Fibroblast of lung (primary cell): Measurements from ENCODE around the gene CNDP1.

Experiments used
- CTCF ChIP-seq, 2 donors: IDR thresholded peaks in 1 of 2; conservative IDR thresholded peaks in 1 of 2; 1 replicate in 1 of 2; 2 replicates in 1 of 2; pipeline ENCODE4 v1.5.1; 2011 to 2012; ENCODE audit warnings: low read length in 2 of 2, control low read depth in 1 of 2, inconsistent platforms in 1 of 2, low read depth in 1 of 2, mild to moderate bottlenecking in 1 of 2
- EZH2 ChIP-seq: IDR thresholded peaks from 2 replicates; pipeline ENCODE4 v1.5.1; 2012; ENCODE audit warnings: low read length, control low read depth, mild to moderate bottlenecking; ENCODE audit errors: missing control alignments

DNA sequence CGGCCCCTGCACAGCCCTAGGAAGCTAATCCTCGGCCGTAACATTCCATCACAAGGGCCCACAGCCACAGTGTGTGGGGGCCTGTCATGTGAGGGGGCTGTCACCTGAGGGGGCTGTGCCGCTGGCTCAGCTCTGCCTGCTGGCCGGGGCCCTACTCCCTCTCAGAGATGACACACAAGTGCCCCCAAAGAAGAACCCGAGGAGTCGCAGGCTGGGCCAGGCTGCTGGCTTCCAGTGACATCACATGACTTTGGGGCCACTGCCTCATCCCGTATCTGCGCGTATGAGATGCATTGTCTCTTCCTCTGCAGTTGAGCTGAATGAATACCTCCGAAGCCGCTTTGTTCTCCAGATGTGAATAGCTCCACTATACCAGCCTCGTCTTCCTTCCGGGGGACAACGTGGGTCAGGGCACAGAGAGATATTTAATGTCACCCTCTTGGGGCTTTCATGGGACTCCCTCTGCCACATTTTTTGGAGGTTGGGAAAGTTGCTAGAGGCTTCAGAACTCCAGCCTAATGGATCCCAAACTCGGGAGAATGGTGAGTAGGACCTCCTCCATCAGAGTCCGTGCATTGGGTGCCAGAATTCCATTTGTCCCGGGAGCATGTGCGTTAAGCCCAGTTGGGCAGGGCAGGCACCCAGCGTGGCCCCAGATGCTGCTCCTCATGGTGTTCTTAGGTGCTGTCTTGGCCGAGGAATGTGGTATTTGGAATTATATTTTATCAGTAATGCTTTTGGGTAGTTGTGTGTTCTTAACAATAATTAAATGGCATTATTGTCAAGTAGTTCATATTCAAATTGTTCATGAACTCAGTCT lies at the start of gene CNDP1:
- TF ChIP-seq CTCF (conservative IDR thresholded peaks at IDR 0.05 in 1 of 2, IDR thresholded peaks at IDR 0.05 in 1 of 2; ENCODE audit: low read depth in 1 of 2, low read length in 2 of 2) (no peak), EZH2 (no peak)
